ENCODE results near the gene OGG1.

OGG1 gene

GRCh38 chr3:9747267-9747666 lies 2.5 kb upstream of the OGG1 start:
- no peaks in the 10 kb centered on the region for H3K9me3 ChIP-seq (ENCODE audit: low read length)
- no peak overlapping the region for H3K27ac ChIP-seq (ENCODE audit: low read depth, low read length)
- H3K36me3 ChIP-seq (ENCODE audit: insufficient read depth, low read length), result peaks cover 72% of the 10 kb centered on the region
- no peak overlapping the region for H3K4me3 ChIP-seq (ENCODE audit: low read depth in 1 of 2, low read length in 2 of 2)
- no peaks in the 10 kb centered on the region for H3K27me3 ChIP-seq (ENCODE audit: control insufficient read depth in 1 of 2, insufficient read depth in 2 of 2, low read length in 2 of 2)
- H3K4me1 ChIP-seq (ENCODE audit: insufficient read depth, low read length), result peaks cover 30% of the 10 kb centered on the region
- H3K9ac ChIP-seq (ENCODE audit: low read length), result no peak overlapping the region

- H3K27me3 ChIP-seq (ENCODE audit: control insufficient read depth in 1 of 2, insufficient read depth in 2 of 2, low read length in 2 of 2), result no peaks in the 10 kb centered on the region
- H3K4me1 ChIP-seq (ENCODE audit: insufficient read depth, low read length), result peaks cover 30% of the 10 kb centered on the region
- H3K4me3 ChIP-seq (ENCODE audit: low read depth in 1 of 2, low read length in 2 of 2), result no peak overlapping the region
- H3K36me3 ChIP-seq (ENCODE audit: insufficient read depth, low read length), result peaks cover 72% of the 10 kb centered on the region
- no peak overlapping the region for H3K27ac ChIP-seq (ENCODE audit: low read depth, low read length)
- H3K9ac ChIP-seq (ENCODE audit: low read length), result no peak overlapping the region
- H3K9me3 ChIP-seq (ENCODE audit: low read length), result no peaks in the 10 kb centered on the region
Measured at GRCh38 chr3:9748031-9748430, 1.7 kb upstream of the OGG1 start.

GRCh38 chr3:9749296-9749644 lies 482 bp upstream of the OGG1 start:
- H3K36me3 ChIP-seq (ENCODE audit: insufficient read depth, low read length), result peaks cover 67% of the 10 kb centered on the region
- no peaks in the 10 kb centered on the region for H3K27me3 ChIP-seq (ENCODE audit: control insufficient read depth in 1 of 2, insufficient read depth in 2 of 2, low read length in 2 of 2)
- H3K9me3 ChIP-seq (ENCODE audit: low read length), result no peaks in the 10 kb centered on the region
- peak overlapping the region; percentile 61 to 89 for H3K4me3 ChIP-seq (ENCODE audit: low read depth in 1 of 2, low read length in 2 of 2)
- H3K4me1 ChIP-seq (ENCODE audit: insufficient read depth, low read length), result peaks cover 30% of the 10 kb centered on the region
- H3K27ac ChIP-seq (ENCODE audit: low read depth, low read length), result peak overlapping the region; percentile 95
- H3K9ac ChIP-seq (ENCODE audit: low read length), result peak overlapping the region; percentile 85

DNA sequence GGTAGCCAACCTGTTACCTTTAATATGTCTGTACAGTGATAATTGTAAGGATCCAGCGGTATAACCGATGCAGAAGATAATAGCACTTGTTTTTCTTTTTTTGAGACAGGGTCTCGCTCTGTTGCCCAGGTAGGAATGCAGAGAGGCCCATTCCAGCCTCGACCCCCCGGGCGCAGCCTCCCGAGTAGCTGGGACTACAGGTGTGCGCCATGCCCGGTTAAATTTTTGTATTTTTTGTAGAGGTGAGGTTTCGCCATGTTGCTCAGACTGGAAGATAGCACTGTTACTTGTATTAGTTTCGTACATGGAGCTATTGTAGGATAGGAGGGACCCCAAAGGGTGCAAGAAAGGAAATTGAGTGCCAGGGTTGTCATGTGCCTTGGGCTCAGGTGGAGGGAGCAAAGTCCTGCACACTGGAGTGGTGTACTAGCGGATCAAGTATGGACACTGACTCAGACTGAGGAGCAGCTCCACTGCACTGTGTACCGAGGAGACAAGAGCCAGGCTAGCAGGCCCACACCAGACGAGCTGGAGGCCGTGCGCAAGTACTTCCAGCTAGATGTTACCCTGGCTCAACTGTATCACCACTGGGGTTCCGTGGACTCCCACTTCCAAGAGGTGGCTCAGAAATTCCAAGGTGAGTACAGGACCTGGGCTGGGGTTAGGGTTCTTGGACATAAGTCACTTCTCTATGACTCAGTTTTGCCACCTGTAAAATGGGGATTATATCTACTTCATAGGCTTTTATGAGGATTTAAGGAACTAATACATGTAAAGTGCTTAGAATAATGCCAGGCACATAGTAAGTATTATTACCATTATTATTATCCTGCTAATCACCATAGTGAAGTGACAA lies 1.0 kb downstream of the OGG1 start:
- Histone ChIP-seq H3K9ac (ENCODE audit: low read length) (peak overlapping the region; percentile 69), H3K4me3 (ENCODE audit: low read depth in 1 of 2, low read length in 2 of 2) (peak overlapping the region; percentile 60 to 89), H3K36me3 (ENCODE audit: insufficient read depth, low read length) (peaks cover 61% of the 10 kb centered on the region), H3K27ac (ENCODE audit: low read depth, low read length) (peak overlapping the region; percentile 95), H3K9me3 (ENCODE audit: low read length) (no peaks in the 10 kb centered on the region), H3K4me1 (ENCODE audit: insufficient read depth, low read length) (peaks cover 39% of the 10 kb centered on the region), H3K27me3 (ENCODE audit: control insufficient read depth in 1 of 2, insufficient read depth in 2 of 2, low read length in 2 of 2) (no peaks in the 10 kb centered on the region)

DNA sequence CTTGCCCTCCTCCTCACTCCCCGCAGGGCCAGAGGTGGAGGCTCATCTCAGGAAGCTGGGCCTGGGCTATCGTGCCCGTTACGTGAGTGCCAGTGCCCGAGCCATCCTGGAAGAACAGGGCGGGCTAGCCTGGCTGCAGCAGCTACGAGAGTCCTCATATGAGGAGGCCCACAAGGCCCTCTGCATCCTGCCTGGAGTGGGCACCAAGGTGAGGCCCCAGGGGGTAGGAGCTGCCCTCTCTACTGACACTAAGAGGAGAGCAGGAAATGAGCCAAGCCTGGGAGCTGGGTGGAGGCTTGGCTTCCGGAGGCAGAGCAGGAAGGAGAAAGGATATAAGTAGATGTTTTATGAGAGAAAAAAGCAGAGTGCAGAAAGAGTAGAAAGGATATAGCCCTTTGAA lies 4.9 kb downstream of the OGG1 start:
- Histone ChIP-seq H3K9me3 (ENCODE audit: low read length) (no peaks in the 10 kb centered on the region), H3K36me3 (ENCODE audit: insufficient read depth, low read length) (peaks cover 70% of the 10 kb centered on the region), H3K9ac (ENCODE audit: low read length) (no peak overlapping the region), H3K27ac (ENCODE audit: low read depth, low read length) (no peak overlapping the region), H3K27me3 (ENCODE audit: control insufficient read depth in 1 of 2, insufficient read depth in 2 of 2, low read length in 2 of 2) (no peaks in the 10 kb centered on the region), H3K4me1 (ENCODE audit: insufficient read depth, low read length) (peaks cover 29% of the 10 kb centered on the region), H3K4me3 (ENCODE audit: low read depth in 1 of 2, low read length in 2 of 2) (no peak overlapping the region)

GRCh38 chr3:9757427-9757826 lies 7.7 kb downstream of the OGG1 start:
- H3K9me3 ChIP-seq (ENCODE audit: low read length), result no peaks in the 10 kb centered on the region
- no peak overlapping the region for H3K27ac ChIP-seq (ENCODE audit: low read depth, low read length)
- no peaks in the 10 kb centered on the region for H3K27me3 ChIP-seq (ENCODE audit: control insufficient read depth in 1 of 2, insufficient read depth in 2 of 2, low read length in 2 of 2)
- H3K36me3 ChIP-seq (ENCODE audit: insufficient read depth, low read length), result peaks cover 61% of the 10 kb centered on the region
- peaks cover 9% of the 10 kb centered on the region for H3K4me1 ChIP-seq (ENCODE audit: insufficient read depth, low read length)
- H3K4me3 ChIP-seq (ENCODE audit: low read depth in 1 of 2, low read length in 2 of 2), result no peak overlapping the region
- H3K9ac ChIP-seq (ENCODE audit: low read length), result no peak overlapping the region

DNA sequence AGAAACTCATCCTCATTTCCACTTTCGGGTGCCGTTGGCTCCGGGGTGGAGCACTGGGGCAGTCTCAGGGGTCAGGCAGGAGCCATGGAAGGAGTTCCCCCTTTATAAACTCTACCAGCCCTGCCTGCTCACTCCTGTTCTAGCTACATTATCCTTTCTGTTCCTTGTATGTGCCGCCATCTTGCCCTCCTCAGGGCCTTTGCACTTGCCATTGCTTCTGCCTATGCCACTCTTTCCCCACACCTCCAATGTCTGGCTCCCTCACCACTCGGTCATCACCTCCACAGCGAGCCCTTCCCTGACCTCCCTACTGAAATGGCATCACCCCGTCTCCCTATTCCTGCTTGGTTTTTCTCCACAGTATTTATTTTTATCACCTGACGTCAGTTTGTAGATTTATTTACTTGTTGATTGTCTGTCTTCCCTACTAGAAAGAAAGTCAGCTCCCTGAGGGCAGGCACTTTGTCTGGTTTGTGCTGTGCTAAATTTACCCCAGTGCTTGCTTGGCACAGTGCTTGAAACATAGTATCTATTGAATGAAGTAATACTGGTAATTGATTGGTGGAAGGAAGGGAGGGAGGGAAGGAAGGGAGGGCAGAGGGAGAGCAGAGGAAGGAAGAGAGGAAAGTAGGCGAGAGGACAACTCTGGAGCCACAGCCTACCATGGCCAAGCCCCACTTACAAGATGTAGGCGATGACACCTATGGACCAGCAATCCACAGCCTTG lies 11.2 kb downstream of the OGG1 start:
- H3K4me3 ChIP-seq (ENCODE audit: low read depth in 1 of 2, low read length in 2 of 2), result no peak overlapping the region
- H3K4me1 ChIP-seq (ENCODE audit: insufficient read depth, low read length), result no peaks in the 10 kb centered on the region
- peaks cover 59% of the 10 kb centered on the region for H3K36me3 ChIP-seq (ENCODE audit: insufficient read depth, low read length)
- no peaks in the 10 kb centered on the region for H3K27me3 ChIP-seq (ENCODE audit: control insufficient read depth in 1 of 2, insufficient read depth in 2 of 2, low read length in 2 of 2)
- H3K27ac ChIP-seq (ENCODE audit: low read depth, low read length), result no peak overlapping the region
- H3K9ac ChIP-seq (ENCODE audit: low read length), result no peak overlapping the region
- H3K9me3 ChIP-seq (ENCODE audit: low read length), result no peaks in the 10 kb centered on the region

DNA sequence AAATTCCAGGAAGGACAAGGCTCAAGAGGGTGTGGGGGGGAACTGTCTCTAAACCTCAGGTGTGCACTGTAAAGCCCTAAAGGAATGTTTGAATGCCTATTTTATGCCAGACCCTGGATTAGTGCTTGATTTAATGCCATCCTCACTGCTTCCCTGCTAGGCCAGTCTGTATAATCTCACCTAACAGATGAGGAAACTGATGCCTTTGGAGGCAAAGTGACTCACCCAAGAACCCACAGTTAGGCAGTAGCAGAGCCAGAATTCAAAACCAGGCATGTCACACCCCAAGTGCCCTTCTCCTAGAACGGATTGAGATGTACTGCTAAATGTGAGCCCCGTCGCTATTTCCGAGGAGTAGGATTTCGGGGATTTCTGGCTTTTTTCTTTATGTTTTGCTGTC lies 12.2 kb downstream of the OGG1 start:
- no peak overlapping the region for H3K9ac ChIP-seq (ENCODE audit: low read length)

DNA sequence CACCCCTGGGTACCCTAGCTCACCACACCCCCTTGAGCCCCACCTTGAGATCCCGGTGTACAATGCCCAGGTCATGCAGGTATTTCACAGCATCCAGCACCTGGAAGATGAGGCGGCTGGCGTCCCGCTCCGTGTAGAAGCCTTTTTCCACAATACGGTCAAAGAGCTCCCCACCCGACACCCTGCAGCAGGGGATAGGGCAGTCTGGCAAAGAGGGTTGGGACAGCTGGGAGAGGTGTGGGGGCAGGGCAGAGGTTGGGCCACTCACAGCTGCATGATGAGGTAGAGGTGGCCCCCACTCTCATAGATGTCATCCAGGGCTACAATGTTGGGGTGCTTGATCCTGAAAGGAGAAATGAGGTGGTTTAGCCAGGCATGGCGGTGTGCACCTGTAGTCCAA lies 13.1 kb downstream of the OGG1 start:
- Histone ChIP-seq H3K36me3 (ENCODE audit: insufficient read depth, low read length) (peaks cover 53% of the 10 kb centered on the region), H3K27ac (ENCODE audit: low read depth, low read length) (no peak overlapping the region), H3K27me3 (ENCODE audit: control insufficient read depth in 1 of 2, insufficient read depth in 2 of 2, low read length in 2 of 2) (no peaks in the 10 kb centered on the region), H3K4me3 (ENCODE audit: low read depth in 1 of 2, low read length in 2 of 2) (no peak overlapping the region), H3K9ac (ENCODE audit: low read length) (no peak overlapping the region), H3K4me1 (ENCODE audit: insufficient read depth, low read length) (peaks cover 5% of the 10 kb centered on the region), H3K9me3 (ENCODE audit: low read length) (no peaks in the 10 kb centered on the region)

More for the DNA sequence above, 12.2 kb downstream of the OGG1 start:
- Histone ChIP-seq H3K27me3 (ENCODE audit: control insufficient read depth in 1 of 2, insufficient read depth in 2 of 2, low read length in 2 of 2) (no peaks in the 10 kb centered on the region), H3K36me3 (ENCODE audit: insufficient read depth, low read length) (peaks cover 57% of the 10 kb centered on the region), H3K27ac (ENCODE audit: low read depth, low read length) (no peak overlapping the region), H3K4me1 (ENCODE audit: insufficient read depth, low read length) (peaks cover 1% of the 10 kb centered on the region), H3K9me3 (ENCODE audit: low read length) (no peaks in the 10 kb centered on the region), H3K4me3 (ENCODE audit: low read depth in 1 of 2, low read length in 2 of 2) (no peak overlapping the region)

GRCh38 chr3:9765865-9766264 lies 16.1 kb downstream of the OGG1 start:
- H3K36me3 ChIP-seq (ENCODE audit: insufficient read depth, low read length), result peaks cover 37% of the 10 kb centered on the region

DNA sequence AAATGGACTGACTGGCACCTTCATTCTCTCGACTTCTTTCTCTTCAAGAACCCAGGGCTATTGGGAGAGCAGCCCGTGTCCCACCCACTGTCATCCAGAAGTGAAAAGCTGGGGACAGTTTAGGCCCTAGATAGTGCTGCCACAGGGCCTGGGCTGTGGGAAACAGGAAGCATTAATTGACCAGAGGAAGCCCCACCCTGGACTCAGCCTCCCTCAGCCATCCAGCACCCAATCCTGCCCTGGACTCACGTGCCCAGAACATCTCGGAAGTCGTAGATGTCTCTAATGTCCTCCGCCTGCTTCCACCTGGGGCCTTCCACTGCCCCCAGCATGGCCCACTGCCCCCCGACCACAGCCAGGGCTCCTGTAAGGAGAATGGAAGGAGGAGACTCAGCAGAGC lies 17.7 kb downstream of the OGG1 start:
- peaks cover 27% of the 10 kb centered on the region for H3K4me1 ChIP-seq (ENCODE audit: insufficient read depth, low read length)
- H3K27ac ChIP-seq (ENCODE audit: low read depth, low read length), result no peak overlapping the region
- no peak overlapping the region for H3K9ac ChIP-seq (ENCODE audit: low read length)
- no peak overlapping the region for H3K4me3 ChIP-seq (ENCODE audit: low read depth in 1 of 2, low read length in 2 of 2)
- H3K36me3 ChIP-seq (ENCODE audit: insufficient read depth, low read length), result peaks cover 31% of the 10 kb centered on the region
- H3K27me3 ChIP-seq (ENCODE audit: control insufficient read depth in 1 of 2, insufficient read depth in 2 of 2, low read length in 2 of 2), result no peaks in the 10 kb centered on the region
- no peaks in the 10 kb centered on the region for H3K9me3 ChIP-seq (ENCODE audit: low read length)

More at GRCh38 chr3:9765865-9766264, 16.1 kb downstream of the OGG1 start:
- Histone ChIP-seq H3K4me3 (ENCODE audit: low read depth in 1 of 2, low read length in 2 of 2) (no peak overlapping the region), H3K27ac (ENCODE audit: low read depth, low read length) (no peak overlapping the region), H3K27me3 (ENCODE audit: control insufficient read depth in 1 of 2, insufficient read depth in 2 of 2, low read length in 2 of 2) (no peaks in the 10 kb centered on the region), H3K4me1 (ENCODE audit: insufficient read depth, low read length) (peaks cover 27% of the 10 kb centered on the region), H3K9ac (ENCODE audit: low read length) (no peak overlapping the region), H3K9me3 (ENCODE audit: low read length) (no peaks in the 10 kb centered on the region)
